Mesothelial cell of epicardium (in vitro differentiated cells): ENCODE results near the gene ARPP21. TPM values are rescaled to one million over a fixed set of nuclear protein-coding genes. Genes with fewer than 3 reads are reported as not detected.

Experiments
- DNase-seq, 2 experiments: peaks; one replicate each; pipeline ENCODE4 v3.0.0; 2021; ENCODE audit warnings: low spot score in 2 of 2; ENCODE audit not compliant: unreplicated experiment in 2 of 2
- H3K27ac Mint-ChIP-seq: 2 replicates; pipeline ENCODE4 v1.8.0; 2021; ENCODE audit warnings: mixed read lengths
- H3K27me3 Mint-ChIP-seq: 2 replicates; pipeline ENCODE4 v1.8.0; 2021; ENCODE audit warnings: low read depth, mixed read lengths
- H3K36me3 Mint-ChIP-seq: 2 replicates; pipeline ENCODE4 v1.8.0; 2021; ENCODE audit warnings: mixed read lengths
- H3K4me1 Mint-ChIP-seq: 2 replicates; pipeline ENCODE4 v1.8.0; 2021; ENCODE audit warnings: mixed read lengths
- H3K4me3 Mint-ChIP-seq: 2 replicates; pipeline ENCODE4 v1.8.0; 2021; ENCODE audit warnings: mild to moderate bottlenecking, moderate library complexity, mixed read lengths
- H3K9me3 Mint-ChIP-seq: 2 replicates; pipeline ENCODE4 v1.8.0; 2021; ENCODE audit warnings: mixed read lengths
- CTCF ChIP-seq: fragments of 200-600 bp; sonication (generic); IDR thresholded peaks from one replicate; pipeline ENCODE4 v1.5.0; 2021; ENCODE audit warnings: antibody characterized with exemption; ENCODE audit not compliant: unreplicated experiment
- total RNA-seq: library from RNA; stranded (reverse); gene quantifications from 3 replicates; pipeline ENCODE4 v1.2.1, GENCODE V29; 2021

ARPP21 gene
- total RNA-seq, 1 donor from 2014 or later: 0.67 TPM

GRCh38 chr3:35723480-35724097 lies 84.3 kb downstream of the ARPP21 start:
- H3K36me3 Mint-ChIP-seq: no peaks in the 10 kb centered on the region

GRCh38 chr3:35724106-35724505 lies 84.8 kb downstream of the ARPP21 start:
- Mint-ChIP-seq H3K9me3 (no peaks in the 10 kb centered on the region), H3K27ac (no peak overlapping the region), H3K27me3 (peaks cover 29% of the 10 kb centered on the region), H3K36me3 (no peaks in the 10 kb centered on the region), H3K4me3 (no peak overlapping the region), H3K4me1 (peaks cover 16% of the 10 kb centered on the region)
- no peak for DNase-seq
- no peak for TF ChIP-seq CTCF

More at GRCh38 chr3:35723480-35724097, 84.3 kb downstream of the ARPP21 start:
- Mint-ChIP-seq H3K27me3 (peaks cover 25% of the 10 kb centered on the region), H3K4me3 (no peak overlapping the region), H3K27ac (no peak overlapping the region), H3K9me3 (no peaks in the 10 kb centered on the region), H3K4me1 (peaks cover 16% of the 10 kb centered on the region)
- TF ChIP-seq CTCF: no peak
- no peak for DNase-seq

GRCh38 chr3:35727179-35727578 lies 87.9 kb downstream of the ARPP21 start:
- TF ChIP-seq CTCF: no peak
- Mint-ChIP-seq H3K4me1 (peaks cover 16% of the 10 kb centered on the region), H3K4me3 (no peak overlapping the region), H3K27ac (no peak overlapping the region), H3K36me3 (no peaks in the 10 kb centered on the region), H3K9me3 (no peaks in the 10 kb centered on the region), H3K27me3 (peaks cover 38% of the 10 kb centered on the region)
- DNase-seq: no peak

- no peaks in the 10 kb centered on the region for H3K4me1 Mint-ChIP-seq
- no peaks in the 10 kb centered on the region for H3K36me3 Mint-ChIP-seq
- peaks cover 85% of the 10 kb centered on the region for H3K27me3 Mint-ChIP-seq
- no peak for TF ChIP-seq CTCF
- no peaks in the 10 kb centered on the region for H3K9me3 Mint-ChIP-seq
- H3K4me3 Mint-ChIP-seq: no peak overlapping the region
- no peak overlapping the region for H3K27ac Mint-ChIP-seq
- DNase-seq: no peak
Measured at GRCh38 chr3:35733341-35733740, 94.0 kb downstream of the ARPP21 start.

- Mint-ChIP-seq H3K27ac (no peak overlapping the region), H3K27me3 (peaks cover 86% of the 10 kb centered on the region)
Measured at GRCh38 chr3:35733864-35734263, 94.5 kb downstream of the ARPP21 start.

More at GRCh38 chr3:35733864-35734263, 94.5 kb downstream of the ARPP21 start:
- H3K36me3 Mint-ChIP-seq: no peaks in the 10 kb centered on the region
- no peaks in the 10 kb centered on the region for H3K9me3 Mint-ChIP-seq
- no peak for TF ChIP-seq CTCF
- DNase-seq: no peak
- H3K4me1 Mint-ChIP-seq: peaks cover 2% of the 10 kb centered on the region
- no peak overlapping the region for H3K4me3 Mint-ChIP-seq
